Mucosa of rectum (tissue), 2 donors: ENCODE data around the gene ANKH.

Experiments
- H3K27ac ChIP-seq, 2 donors: one replicate each; pipeline ENCODE4 v1.7.0; 2013; ENCODE audit warnings: inconsistent platforms in 2 of 2, low read depth in 2 of 2, low read length in 2 of 2
- H3K27me3 ChIP-seq, 2 donors: one replicate each; pipeline ENCODE4 v1.7.0; 2013; ENCODE audit warnings: low read length in 2 of 2; ENCODE audit not compliant: control insufficient read depth in 2 of 2, insufficient read depth in 2 of 2
- H3K36me3 ChIP-seq, 2 donors: one replicate each; pipeline ENCODE4 v1.7.0; 2013; ENCODE audit warnings: low read length in 2 of 2; ENCODE audit not compliant: control insufficient read depth in 2 of 2, insufficient read depth in 2 of 2
- H3K4me1 ChIP-seq, 2 donors: one replicate each; pipeline ENCODE4 v1.7.0; 2013; ENCODE audit warnings: low read length in 2 of 2, mild to moderate bottlenecking in 1 of 2; ENCODE audit not compliant: control insufficient read depth in 2 of 2, insufficient read depth in 2 of 2
- H3K4me3 ChIP-seq, 2 donors: one replicate each; pipeline ENCODE4 v1.7.0; 2013; ENCODE audit warnings: low read length in 2 of 2
- H3K9ac ChIP-seq, 2 donors: one replicate each; pipeline ENCODE4 v1.7.0; 2013; ENCODE audit warnings: low read length in 2 of 2, low read depth in 1 of 2, mild to moderate bottlenecking in 1 of 2
- H3K9me3 ChIP-seq, 2 donors: one replicate each; pipeline ENCODE4 v1.7.0; 2013; ENCODE audit warnings: low read length in 2 of 2; ENCODE audit not compliant: control insufficient read depth in 2 of 2
- donor health status: healthy.
- donor health status: Normal muscosa, but diverticular disease.

The ANKH gene

GRCh38 chr5:14700478-14701436, 170.8 kb downstream of the ANKH start:
- H3K4me3 ChIP-seq: no peak overlapping the region
- H3K27ac ChIP-seq: no peak overlapping the region
- H3K9ac ChIP-seq: no peak overlapping the region
- no peaks in the 10 kb centered on the region for H3K9me3 ChIP-seq
- no peaks in the 10 kb centered on the region for H3K4me1 ChIP-seq
- H3K36me3 ChIP-seq: peaks cover 35 to 60% of the 10 kb centered on the region in 2 donors
- H3K27me3 ChIP-seq: no peaks in the 10 kb centered on the region

- Histone ChIP-seq H3K36me3 (peaks cover 33 to 59% of the 10 kb centered on the region in 2 donors), H3K4me3 (no peak overlapping the region), H3K27me3 (no peaks in the 10 kb centered on the region), H3K27ac (no peak overlapping the region), H3K4me1 (no peaks in the 10 kb centered on the region), H3K9me3 (no peaks in the 10 kb centered on the region), H3K9ac (no peak overlapping the region)
Measured at GRCh38 chr5:14699807-14700400, 171.7 kb downstream of the ANKH start.

DNA sequence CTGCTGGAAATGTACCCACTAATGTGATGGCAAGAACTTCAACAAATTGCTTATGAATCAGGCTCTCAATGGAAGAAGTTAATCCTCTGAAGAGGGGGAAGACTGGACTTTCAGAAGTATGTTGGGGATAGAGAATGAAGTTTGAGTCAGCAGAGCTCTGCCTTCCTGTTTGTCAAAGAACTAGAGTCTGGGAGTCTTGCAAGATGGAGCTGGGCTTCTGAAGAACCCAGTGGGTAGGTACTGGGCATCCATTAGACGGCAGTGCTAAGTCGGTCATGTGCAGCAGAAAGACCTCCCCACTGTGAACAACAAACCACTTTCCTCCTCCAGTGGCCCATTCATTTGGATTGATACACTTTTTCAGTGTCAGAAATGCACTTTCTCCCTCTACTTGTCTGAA, 172.4 kb downstream of the ANKH start:
- Histone ChIP-seq H3K9ac (no peak overlapping the region), H3K36me3 (peaks cover 33 to 58% of the 10 kb centered on the region in 2 donors), H3K27ac (no peak overlapping the region), H3K4me1 (no peaks in the 10 kb centered on the region), H3K27me3 (no peaks in the 10 kb centered on the region), H3K9me3 (no peaks in the 10 kb centered on the region), H3K4me3 (no peak overlapping the region)

DNA sequence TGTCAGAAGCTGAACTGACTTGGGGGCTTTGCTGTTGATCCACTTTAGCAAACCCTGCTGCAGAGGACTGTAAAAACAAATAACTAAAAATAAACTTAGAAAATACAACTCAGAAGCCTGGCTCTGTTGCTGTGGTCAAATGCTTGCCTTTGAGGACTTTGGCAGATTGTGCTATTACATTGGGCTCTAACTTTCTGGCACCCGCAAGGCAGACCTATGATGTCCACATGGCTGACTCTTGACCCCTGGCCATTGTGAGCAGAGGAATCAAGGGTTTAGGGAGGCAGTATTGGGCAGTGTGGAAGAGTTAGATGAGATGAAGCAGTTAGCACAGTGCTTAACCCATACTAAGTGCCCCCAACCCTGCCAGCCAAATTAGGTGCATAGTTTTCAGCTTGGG, 173.1 kb downstream of the ANKH start:
- no peak overlapping the region for H3K27ac ChIP-seq
- H3K9ac ChIP-seq: no peak overlapping the region
- no peaks in the 10 kb centered on the region for H3K4me1 ChIP-seq
- no peak overlapping the region for H3K4me3 ChIP-seq
- no peaks in the 10 kb centered on the region for H3K9me3 ChIP-seq
- peaks cover 40 to 64% of the 10 kb centered on the region in 2 donors for H3K36me3 ChIP-seq
- no peaks in the 10 kb centered on the region for H3K27me3 ChIP-seq

DNA sequence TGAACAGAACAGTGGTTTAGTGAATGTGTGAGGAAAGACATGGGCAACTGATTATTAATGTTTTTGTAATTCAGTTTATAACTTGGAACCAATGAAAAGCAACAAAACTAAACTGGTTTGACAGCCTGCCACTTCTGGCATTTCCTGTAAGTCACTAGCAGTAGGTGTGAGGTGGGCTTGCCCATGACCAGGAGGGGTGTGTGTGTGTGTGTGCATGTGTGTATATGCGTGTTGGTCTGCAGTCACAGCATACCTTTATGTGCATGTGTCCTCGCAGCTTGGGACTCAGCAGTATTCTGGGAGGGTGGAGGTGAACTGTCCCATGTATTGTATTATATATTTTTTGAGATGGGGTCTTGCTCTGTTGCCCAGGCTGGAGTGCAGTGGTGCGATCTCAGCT, 174.7 kb downstream of the ANKH start:
- H3K9me3 ChIP-seq: no peaks in the 10 kb centered on the region
- H3K27ac ChIP-seq: no peak overlapping the region
- H3K4me3 ChIP-seq: no peak overlapping the region
- peaks cover 48 to 65% of the 10 kb centered on the region in 2 donors for H3K36me3 ChIP-seq
- no peak overlapping the region for H3K9ac ChIP-seq
- H3K27me3 ChIP-seq: no peaks in the 10 kb centered on the region
- no peaks in the 10 kb centered on the region for H3K4me1 ChIP-seq

GRCh38 chr5:14696057-14696456, 175.5 kb downstream of the ANKH start:
- Histone ChIP-seq H3K4me3 (no peak overlapping the region), H3K9me3 (no peaks in the 10 kb centered on the region), H3K4me1 (no peaks in the 10 kb centered on the region), H3K9ac (no peak overlapping the region), H3K27ac (no peak overlapping the region), H3K36me3 (peaks cover 52 to 65% of the 10 kb centered on the region in 2 donors), H3K27me3 (no peaks in the 10 kb centered on the region)

DNA sequence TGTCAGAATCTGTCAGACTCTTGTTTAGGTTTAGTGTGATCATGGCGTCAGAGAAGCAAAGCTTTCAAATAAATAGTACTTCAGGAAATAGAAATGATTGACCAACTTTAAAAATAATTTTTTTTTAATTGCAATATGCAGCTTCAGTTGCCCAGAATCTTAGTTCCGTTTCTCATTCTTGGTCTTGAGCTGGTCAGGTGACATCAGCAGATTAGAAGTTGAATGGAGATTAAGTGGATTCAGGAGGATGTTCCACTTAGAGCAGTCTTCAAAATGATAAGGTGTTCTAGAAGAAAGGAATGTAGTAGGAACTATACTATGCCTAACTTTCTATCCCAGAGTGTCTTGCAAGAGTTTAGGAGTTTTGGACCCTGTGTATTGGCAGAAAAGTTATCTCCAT, 176.4 kb downstream of the ANKH start:
- H3K36me3 ChIP-seq: peaks cover 59 to 74% of the 10 kb centered on the region in 2 donors
- H3K9me3 ChIP-seq: peaks cover 0 to 4% of the 10 kb centered on the region in 2 donors
- no peaks in the 10 kb centered on the region for H3K27me3 ChIP-seq
- no peaks in the 10 kb centered on the region for H3K4me1 ChIP-seq
- H3K4me3 ChIP-seq: no peak overlapping the region
- no peak overlapping the region for H3K9ac ChIP-seq
- H3K27ac ChIP-seq: no peak overlapping the region

GRCh38 chr5:14693070-14693469, 178.5 kb downstream of the ANKH start:
- Histone ChIP-seq H3K4me1 (no peaks in the 10 kb centered on the region), H3K9me3 (peaks cover 0 to 5% of the 10 kb centered on the region in 2 donors), H3K4me3 (no peak overlapping the region), H3K36me3 (peaks cover 65 to 74% of the 10 kb centered on the region in 2 donors), H3K27me3 (no peaks in the 10 kb centered on the region), H3K9ac (no peak overlapping the region), H3K27ac (no peak overlapping the region)

- Histone ChIP-seq H3K9ac (no peak overlapping the region), H3K36me3 (peaks cover 56 to 60% of the 10 kb centered on the region in 2 donors), H3K4me1 (peaks cover 0 to 2% of the 10 kb centered on the region in 2 donors), H3K27ac (no peak overlapping the region), H3K27me3 (no peaks in the 10 kb centered on the region), H3K9me3 (peaks cover 0 to 5% of the 10 kb centered on the region in 2 donors), H3K4me3 (no peak overlapping the region)
Measured at GRCh38 chr5:14687023-14687665, 184.4 kb downstream of the ANKH start.

- Histone ChIP-seq H3K27ac (no peak overlapping the region), H3K4me1 (peaks cover 0 to 2% of the 10 kb centered on the region in 2 donors)
Measured at GRCh38 chr5:14686517-14686916, 185.1 kb downstream of the ANKH start.

More at GRCh38 chr5:14686517-14686916, 185.1 kb downstream of the ANKH start:
- Histone ChIP-seq H3K9ac (no peak overlapping the region), H3K9me3 (peaks cover 0 to 5% of the 10 kb centered on the region in 2 donors), H3K36me3 (peaks cover 60 to 66% of the 10 kb centered on the region in 2 donors), H3K4me3 (no peak overlapping the region), H3K27me3 (no peaks in the 10 kb centered on the region)
